ACHN (cell line): ENCODE results near the gene DRAP1.
"Not testable (repeated sequence)": the region's sequence is repeated elsewhere in the genome, so short reads cannot be mapped to it uniquely, and the experiment has no call there.

Experiments used
- DNase-seq: peaks from one replicate; pipeline ENCODE4 v3.0.0-alpha.2; 2015
- in situ Hi-C: cut with HindIII; loops from 2 replicates; pipeline ENCODE4 v1.10.0; 2017; ENCODE audit warnings: low sequenced_read_pairs, low pct_ligation_motif_present, low pct_unique_long_range_greater_than_20kb

Gene DRAP1

GRCh38 chr11:65947603-65948125, 28.4 kb downstream of the DRAP1 start:
- no peak for DNase-seq
- in situ Hi-C loops = no loop called here

- DNase-seq, in situ Hi-C loops: not testable (repeated sequence)
These were observed 31.5 kb downstream of the DRAP1 start for GRCh38 chr11:65950711-65951110.

- DNase-seq, in situ Hi-C loops: not testable (repeated sequence)
These were observed 32.4 kb downstream of the DRAP1 start for GRCh38 chr11:65951641-65952040.

GRCh38 chr11:65952052-65952521, 32.9 kb downstream of the DRAP1 start:
- in situ Hi-C loops = no loop called here
- no peak for DNase-seq

GRCh38 chr11:65953471-65953870, 34.2 kb downstream of the DRAP1 start:
- in situ Hi-C loops = no loop called here
- no peak for DNase-seq

GRCh38 chr11:65954771-65955170, 35.5 kb downstream of the DRAP1 start:
- no peak for DNase-seq
- in situ Hi-C loops = no loop called here

GRCh38 chr11:65958291-65958690, 39.1 kb downstream of the DRAP1 start:
- in situ Hi-C loops = no loop called here
- DNase-seq = no peak

- in situ Hi-C loops = no loop called here
- no peak for DNase-seq
These were observed 39.7 kb downstream of the DRAP1 start for GRCh38 chr11:65958774-65959420.

GRCh38 chr11:65960824-65961266, 41.6 kb downstream of the DRAP1 start:
- in situ Hi-C loops = no loop called here

GRCh38 chr11:65961267-65962140, 42.3 kb downstream of the DRAP1 start, which contains the start of gene SART1:
TSS of gene SART1 (plus strand) at chr11:65961734. CDS start at chr11:65961781, 47 bp downstream.
- in situ Hi-C loops = no loop called here
- DNase-seq = peak; percentile 94

More at GRCh38 chr11:65960824-65961266, 41.6 kb downstream of the DRAP1 start:
- no peak for DNase-seq

GRCh38 chr11:65962141-65962564, 42.9 kb downstream of the DRAP1 start:
- no peak for DNase-seq

GRCh38 chr11:65964906-65965305, 45.7 kb downstream of the DRAP1 start:
- in situ Hi-C loops = no loop called here
- no peak for DNase-seq

More at GRCh38 chr11:65962141-65962564, 42.9 kb downstream of the DRAP1 start:
- in situ Hi-C loops = no loop called here

- in situ Hi-C loops = no loop called here
- no peak for DNase-seq
These were observed 46.9 kb downstream of the DRAP1 start for GRCh38 chr11:65965986-65966762.

- no peak for DNase-seq
- in situ Hi-C loops = no loop called here
These were observed 48.2 kb downstream of the DRAP1 start for GRCh38 chr11:65967329-65967934.

- in situ Hi-C loops = no loop called here
- DNase-seq = no peak
These were observed 49.6 kb downstream of the DRAP1 start for GRCh38 chr11:65968600-65969482.
